Measurements from ENCODE around the gene ZNF683.
"Not testable (repeated sequence)": the region's sequence is repeated elsewhere in the genome, so short reads cannot be mapped to it uniquely, and the experiment has no call there.

The ZNF683 gene

DNA sequence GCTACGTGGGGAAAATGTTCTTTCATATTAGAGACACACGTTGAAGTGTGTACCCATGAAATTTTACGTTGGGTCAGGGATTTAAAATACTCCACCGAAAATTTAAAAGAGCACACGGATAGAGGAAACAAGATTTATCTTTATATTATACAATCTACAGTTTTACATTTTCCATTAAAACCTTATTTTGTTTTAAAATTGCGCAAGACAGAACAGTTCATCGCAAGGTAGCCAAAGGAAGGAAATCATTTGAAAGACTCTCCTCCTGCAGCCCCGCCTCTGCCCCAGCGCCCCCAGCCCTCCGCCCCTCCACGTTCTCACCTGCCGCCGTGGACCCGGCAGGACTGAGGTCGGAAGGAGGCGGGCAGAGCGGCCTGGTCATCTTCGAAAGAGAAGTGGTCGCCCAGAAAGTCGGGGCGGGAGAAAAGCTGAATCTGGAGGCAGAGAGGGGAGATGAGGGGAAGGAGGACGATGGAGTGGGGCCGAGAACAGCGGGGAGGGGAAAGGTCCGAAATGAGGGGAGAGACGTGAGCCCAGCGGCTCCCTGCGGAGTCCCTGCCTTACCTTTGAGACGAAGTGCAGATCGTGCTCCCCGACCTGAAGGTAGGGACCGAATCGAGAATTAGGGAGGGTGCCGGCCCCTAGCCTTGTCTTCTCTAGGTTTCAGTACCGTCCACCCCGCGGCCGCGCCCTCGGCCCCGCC, 36.6 kb downstream of the ZNF683 start:
- peak in 1 of 2 donors; percentile 20 for DNase-seq

DNA sequence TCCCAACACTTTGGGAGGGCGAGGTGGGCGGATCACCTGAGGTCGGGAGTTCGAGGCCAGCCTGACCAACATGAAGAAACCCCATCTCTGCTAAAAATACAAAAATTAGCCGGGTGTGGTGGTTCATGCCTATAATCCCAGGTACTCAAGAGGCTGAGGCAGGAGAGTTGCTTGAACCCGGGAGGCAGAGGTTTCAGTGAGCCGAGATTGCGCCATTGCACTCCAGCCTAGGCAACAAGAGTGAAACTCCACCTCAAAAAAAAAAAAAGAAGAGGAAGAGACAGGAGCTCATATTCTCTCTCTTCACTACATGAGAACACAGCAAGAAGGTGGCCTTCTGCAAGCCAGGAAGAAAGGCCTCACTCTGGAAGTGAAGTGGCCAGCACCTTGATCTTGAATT, 39.2 kb downstream of the ZNF683 start:
- DNase-seq: not testable (repeated sequence)

DNA sequence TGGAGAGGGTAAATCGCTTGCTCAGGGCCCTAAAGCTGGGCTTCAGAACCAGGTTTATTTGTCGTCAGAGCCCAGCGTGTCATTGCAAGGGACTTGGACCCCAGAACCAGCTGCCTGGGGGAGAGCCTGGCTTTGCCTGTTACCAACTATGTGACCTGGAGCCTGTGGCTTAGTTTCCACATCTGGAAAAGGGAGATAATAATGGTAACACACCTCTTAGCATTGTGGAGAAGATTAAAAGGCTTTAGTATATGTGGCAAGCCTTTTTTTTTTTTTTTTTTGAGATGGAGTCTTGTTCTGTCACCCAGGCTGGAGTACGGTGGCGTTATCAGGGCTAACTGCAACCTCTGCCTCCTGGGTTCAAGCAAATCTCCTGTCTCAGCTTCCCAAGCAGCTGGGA, 42.3 kb downstream of the ZNF683 start:
- no peak for DNase-seq

DNA sequence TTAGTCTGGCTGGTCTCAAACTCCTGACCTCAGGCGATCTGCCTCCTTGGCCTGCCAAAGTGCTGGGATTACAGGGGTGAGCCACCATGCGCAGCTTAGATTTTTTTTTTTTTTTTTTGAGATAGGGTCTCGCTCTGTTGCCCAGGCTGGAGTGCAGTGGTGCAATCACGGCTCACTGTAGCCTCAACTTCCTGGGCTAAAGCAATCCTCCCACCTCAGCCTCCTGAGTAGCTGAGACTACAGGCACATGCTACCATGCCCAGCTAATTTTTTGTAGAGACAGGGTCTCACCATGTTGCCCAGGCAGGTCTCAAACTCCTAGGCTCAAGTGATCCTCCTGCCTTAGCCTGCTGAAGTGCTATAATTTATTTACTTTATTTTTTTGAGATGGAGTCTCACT, 43.2 kb downstream of the ZNF683 start:
- DNase-seq: not testable (repeated sequence)

DNA sequence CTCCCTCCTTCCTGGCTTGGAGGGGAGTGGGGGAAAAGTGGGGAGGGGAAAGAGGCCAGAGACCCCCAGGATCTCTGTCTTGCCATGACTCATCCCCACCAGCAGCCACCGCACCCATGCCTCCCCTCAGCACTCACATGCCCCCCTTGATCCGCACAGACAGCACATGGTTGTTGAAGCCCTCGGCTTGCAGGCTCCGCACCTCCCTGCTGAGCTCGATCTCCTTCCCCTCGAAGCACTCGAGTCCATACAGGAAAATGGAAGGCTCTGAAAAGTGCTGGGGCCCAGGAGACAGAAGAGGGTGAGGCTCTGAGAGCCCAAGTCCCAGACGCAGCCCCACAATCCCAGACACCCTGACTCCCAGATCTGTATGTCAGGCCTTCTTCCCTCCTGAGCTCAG, 44.0 kb downstream of the ZNF683 start:
- no peak for DNase-seq

DNA sequence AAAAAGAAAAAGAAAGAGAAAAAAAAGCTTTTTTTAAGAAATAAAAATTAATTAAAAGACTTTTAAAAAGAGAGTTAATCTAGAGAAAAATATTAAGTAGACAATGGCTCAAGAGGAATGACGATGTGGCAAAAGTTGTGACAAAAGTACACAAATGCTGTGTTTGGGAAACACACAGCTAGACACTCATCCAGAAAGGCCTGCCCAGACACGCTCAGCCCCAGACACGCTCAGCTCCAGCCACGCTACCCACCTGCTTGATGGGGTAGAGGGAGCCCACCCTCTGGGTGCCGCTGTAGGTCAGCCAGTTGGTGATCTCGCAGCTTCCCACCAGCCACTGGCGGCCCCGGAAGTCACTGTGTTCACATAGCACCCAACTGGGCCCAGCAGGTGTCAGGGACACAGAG, 44.6 kb downstream of the ZNF683 start:
- DNase-seq: no peak

DNA sequence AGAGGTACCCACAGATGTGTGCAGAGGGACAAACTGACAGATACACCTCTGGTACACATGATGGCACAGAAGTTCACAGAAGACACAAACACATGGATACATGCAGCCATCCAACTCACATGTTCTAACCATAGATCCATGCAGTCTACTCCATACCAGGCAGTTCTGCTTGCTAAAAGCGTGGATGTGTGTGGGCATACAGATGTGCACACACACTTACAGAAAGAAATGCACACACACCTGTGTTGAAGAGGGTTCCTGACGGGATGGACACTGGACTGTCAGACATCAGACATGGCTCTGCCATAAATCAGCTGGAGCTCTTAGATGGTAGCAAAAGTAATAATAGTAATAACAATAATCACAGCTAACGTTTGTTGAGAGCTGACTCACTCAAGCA, 48.0 kb downstream of the ZNF683 start:
- no peak for DNase-seq

DNA sequence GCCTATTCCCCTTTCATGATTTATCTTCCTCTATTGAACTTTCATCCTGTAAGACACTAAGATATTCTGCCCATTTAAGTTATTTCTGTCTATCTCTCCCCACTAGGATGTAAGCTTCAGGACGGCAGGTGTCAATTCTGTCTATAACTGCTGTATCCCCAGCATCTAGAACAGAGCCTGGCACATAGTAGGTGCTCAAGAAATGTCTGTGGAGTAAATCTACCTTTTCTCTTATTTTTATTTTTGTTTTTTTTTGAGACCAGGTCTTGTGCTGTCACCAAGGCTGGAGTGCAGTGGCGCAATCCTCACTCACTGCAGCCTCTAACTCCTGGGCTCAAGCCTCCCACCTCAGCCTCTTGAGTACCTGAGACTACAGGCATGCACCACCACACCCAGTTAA, 49.2 kb downstream of the ZNF683 start:
- DNase-seq: no peak

DNA sequence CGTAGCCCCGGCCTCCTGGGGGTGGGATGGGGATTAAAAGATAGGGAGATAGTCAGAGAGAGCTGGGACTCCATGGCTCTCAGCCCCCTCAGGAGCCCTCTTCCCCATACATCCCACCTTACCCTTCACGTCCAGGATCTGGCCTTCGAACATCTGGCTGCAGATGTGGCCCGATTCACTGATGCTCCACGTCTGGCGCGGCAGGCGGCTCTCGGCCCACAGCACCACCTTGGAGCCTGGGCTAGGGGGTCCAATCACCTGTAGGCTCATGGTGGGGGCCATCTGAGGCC, 50.6 kb downstream of the ZNF683 start:
- DNase-seq: no peak

DNA sequence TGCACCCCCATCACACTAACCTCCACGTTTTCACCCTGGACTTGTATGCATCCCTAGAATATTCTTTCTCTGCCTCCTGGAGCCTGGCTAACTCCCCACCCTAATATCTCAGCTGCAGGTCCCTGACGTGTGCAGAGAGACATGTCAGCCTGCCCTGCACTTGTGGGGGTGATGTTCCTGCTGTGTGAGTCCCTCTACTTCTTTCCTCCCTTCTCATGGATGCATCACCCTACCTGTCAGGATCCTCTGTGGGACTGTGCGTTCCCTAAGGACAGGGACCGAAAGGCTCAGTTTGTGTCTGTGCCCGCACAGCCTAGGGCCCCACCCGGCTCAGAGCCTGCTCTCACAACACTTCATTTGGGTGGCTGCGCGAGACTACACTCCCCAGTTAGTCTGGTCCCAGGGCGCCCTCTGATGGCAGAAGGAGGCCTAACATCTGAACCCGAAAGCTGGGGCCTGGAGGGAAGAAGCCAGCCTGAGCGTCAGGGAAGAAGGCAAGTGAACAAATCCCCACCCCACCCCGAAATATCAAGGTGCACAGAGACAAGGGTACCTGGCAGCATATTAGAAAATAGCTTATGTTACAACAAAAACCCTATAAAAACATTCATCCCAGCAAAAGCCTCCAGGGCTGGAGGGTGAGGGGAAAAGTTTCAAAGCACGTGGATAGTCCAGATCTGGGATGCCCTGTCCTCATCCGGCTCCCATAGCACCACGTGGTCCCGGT, 51.1 kb downstream of the ZNF683 start:
- DNase-seq: peak; percentile 89 to 94

DNA sequence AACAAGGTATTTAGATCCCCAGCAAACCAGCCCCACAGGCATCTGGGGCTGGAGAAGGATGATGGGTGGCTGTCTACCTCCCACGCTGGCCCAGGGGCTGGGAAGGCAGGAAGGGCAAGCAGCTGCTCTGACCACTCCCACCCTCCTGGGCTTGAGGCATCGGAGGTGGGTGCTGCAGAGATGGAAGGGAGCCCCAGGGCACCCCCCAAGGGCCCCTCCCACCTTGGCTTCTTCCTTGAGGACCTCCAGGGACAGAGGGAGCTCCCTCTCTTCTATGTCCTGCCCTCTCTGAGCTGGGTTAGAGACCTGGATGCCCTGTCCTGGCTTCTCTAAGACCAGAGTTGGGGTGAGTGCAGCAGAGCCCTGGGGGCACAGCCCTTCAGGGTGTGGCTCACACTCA, 51.7 kb downstream of the ZNF683 start:
- DNase-seq: no peak

DNA sequence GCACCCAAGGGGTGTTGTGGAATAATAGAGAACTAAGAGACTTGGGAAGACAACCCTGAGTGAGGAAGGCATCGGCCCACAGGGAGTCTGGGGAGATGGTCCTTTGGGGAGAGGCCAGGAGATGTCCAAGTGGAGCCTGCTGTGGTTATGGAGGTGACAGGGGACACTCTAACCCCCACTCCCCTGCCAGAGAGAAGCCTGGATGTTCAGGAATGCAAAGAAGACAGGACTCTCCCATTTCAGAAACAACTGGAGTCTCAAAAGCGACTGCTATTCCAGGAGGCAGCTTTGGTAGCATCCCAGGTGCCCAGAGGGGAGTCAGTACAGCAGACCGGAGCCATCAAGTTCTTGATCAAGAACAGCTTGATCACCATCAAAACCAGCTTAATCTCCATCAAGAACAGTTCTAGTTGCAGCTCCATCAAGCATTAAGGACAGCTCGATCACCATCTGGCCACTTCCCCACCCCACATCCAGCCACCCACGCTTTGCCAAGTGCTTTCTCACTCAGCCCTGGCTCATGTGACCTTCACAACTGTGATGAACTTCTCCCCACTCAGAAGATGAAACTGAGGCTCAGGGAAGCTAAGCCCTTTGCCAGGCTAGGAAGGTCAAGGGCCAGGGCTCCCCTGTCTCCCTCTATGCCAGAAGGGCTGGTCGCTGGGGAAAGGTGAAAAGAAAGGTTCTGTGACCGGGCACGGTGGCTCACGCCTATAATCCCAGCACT, 54.0 kb downstream of the ZNF683 start:
- DNase-seq: peak in 1 of 2 donors; percentile 25

DNA sequence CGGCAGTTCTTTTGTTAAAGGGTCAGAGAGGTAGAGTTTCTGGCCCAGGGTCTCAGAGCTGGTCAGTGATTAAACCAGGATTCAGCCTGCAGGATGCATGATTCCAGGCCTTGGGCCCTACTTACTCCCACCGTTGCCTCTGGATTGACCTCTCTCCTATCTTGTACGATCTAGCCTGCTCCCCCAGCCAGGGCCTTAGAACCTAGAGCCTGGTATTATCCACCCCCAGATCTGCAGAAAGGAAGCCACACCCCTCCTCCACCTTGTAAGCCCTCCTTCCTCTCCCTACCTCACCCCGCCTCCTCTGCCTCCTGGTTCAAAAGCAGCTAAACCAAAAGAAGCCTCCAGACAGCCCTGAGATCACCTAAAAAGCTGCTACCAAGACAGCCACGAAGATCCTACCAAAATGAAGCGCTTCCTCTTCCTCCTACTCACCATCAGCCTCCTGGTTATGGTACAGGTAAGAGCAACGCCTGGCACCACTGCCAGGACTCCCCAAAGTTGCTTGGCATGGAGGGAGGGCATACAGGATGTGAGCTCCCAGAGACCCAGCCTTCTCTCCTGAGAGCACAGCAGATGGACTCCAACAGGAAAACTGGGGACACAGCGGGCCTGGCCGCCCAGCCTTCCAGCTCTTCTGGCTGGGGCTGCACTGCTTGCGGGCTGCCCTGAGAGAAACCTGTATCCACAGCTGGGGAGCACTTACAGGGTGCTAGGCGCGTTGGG, 54.8 kb downstream of the ZNF683 start, which contains the start of gene CD52:
Gene CD52 (plus strand): TSS at position 347 of the 726 bp plus-strand sequence. CDS start 60 bp downstream, at position 407.
- DNase-seq: peak; percentile 76 to 81

DNA sequence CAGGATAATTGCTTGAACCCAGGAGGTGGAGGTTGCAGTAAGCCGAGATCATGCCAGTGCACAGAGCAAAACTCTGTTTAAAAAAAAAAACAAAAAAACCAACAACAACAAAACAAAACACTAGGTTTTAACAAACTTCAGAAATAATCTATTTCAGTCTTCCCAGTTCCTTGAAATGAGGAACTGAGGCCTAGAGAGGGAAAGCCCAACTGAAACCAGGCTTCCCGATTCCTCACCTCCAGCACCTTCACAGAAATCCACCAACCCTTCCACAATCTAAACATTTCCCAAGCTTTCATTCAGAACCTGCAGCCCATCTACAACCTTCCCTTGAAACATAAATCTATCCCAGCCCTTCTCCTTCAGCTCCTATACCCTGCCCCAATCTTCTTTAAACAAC, 55.4 kb downstream of the ZNF683 start:
- no peak for DNase-seq

DNA sequence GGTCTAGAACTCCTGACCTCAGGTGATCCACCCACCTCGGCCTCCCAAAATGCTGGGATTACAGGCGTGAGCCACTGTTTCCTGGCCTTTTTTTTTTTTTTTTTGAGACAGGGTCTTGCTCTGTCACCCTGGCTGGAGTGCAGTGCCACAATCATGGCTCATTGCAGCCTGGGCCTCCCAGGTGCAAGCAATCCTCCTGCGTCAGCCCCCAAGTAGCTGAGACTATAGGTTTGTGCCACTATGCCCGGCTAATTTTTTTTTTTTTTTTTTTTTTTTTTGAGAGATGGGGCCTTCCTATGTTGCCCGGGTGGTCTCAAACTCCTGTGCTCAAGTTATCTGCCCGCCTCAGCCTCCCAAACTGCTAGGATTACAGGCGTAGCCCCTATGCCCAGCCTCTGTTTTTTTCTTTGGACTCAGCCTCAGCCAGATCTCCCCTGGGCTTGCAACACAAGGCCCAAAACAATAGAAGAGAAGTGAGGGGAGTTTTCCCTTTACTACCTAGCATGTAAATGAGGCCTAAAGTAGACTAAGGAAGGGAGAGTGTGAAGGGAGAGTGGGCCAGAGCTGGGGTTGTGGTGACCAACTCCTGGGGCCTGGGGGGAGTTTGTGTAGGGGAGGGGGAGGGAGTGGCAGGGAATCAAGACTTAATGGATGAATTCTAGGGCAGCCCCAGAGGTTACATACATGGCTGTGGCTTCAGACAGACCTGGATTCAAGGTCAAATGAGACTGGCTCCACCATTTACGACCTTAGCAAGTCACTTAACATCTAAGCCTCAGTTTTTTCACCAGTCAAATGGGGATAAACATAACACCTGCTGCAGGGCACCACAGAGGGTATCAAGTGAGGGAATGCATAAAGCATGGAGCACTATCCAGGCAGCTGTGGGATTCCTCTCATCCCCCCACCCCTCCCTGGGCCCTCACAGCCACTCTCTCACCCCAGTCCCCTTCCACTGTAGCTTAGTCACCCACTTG, 56.4 kb downstream of the ZNF683 start:
- DNase-seq: no peak

DNA sequence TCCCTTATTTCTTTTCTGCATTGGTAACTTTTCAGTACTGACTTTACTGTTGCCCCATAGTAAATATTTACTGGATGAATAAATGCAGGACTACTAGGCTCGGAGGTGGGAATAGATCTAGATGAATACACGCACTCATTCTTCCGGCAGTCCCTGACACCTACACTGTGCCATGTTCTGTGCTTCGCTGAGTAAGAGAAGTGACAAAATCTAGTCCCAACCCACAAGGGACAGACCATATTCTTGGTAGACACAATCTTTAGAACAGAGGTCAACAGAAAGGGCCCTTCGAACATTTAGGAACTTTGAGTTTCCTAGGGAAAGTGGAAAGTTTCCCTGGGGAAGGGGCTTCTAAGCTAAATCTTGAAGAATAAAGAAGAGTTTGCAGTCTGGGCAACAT, 58.0 kb downstream of the ZNF683 start:
- no peak for DNase-seq
